Thyroid gland (tissue), 4 donors: ENCODE results near the gene KYAT1. TPM values are rescaled to one million over a fixed set of nuclear protein-coding genes. Genes with fewer than 3 reads are reported as not detected.
"Not testable (repeated sequence)": the region's sequence is repeated elsewhere in the genome, so short reads cannot be mapped to it uniquely, and the experiment has no call there.

Experiments
- DNase-seq, 2 donors: peaks; one replicate each; pipeline ENCODE4 v3.0.0-alpha.2; 2019
- H3K27ac ChIP-seq, 3 donors: fragments of 200-600 bp; sonication (generic); 1 replicate in 2 of 3; 2 replicates in 1 of 3; pipeline ENCODE4 v1.5.1; 2016 to 2019; ENCODE audit warnings: mild to moderate bottlenecking in 1 of 3, moderate library complexity in 1 of 3
- H3K27me3 ChIP-seq: fragments of 200-600 bp; sonication (generic); one replicate; pipeline ENCODE4 v1.5.1; 2019
- H3K36me3 ChIP-seq, 2 donors: fragments of 200-600 bp; sonication (generic); one replicate each; pipeline ENCODE4 v1.5.1; 2016 to 2019
- H3K4me1 ChIP-seq, 2 donors: fragments of 200-600 bp; sonication (generic); one replicate each; pipeline ENCODE4 v1.5.1; 2017 to 2019
- H3K4me3 ChIP-seq, 3 donors: fragments of 200-600 bp; sonication (generic); replicated peaks in 1 of 3; 1 replicate in 2 of 3; 2 replicates in 1 of 3; pipeline ENCODE4 v1.5.1; 2016; ENCODE audit warnings: mild to moderate bottlenecking in 1 of 3
- H3K9me3 ChIP-seq: fragments of 200-600 bp; sonication (generic); one replicate; pipeline ENCODE4 v1.5.1; 2017
- CTCF ChIP-seq, 6 experiments: fragments of 200-600 bp in 3 of 6; fragments of 450-650 bp in 3 of 6; sonication (generic) in 3 of 6; IDR thresholded peaks; one replicate each; pipeline ENCODE4 v1.5.1; 2016 to 2019; ENCODE audit warnings: antibody characterized with exemption in 6 of 6, mild to moderate bottlenecking in 2 of 6, inconsistent platforms in 1 of 6, moderate library complexity in 1 of 6
- POLR2A ChIP-seq, 2 donors: fragments of 450-650 bp; IDR thresholded peaks; one replicate each; pipeline ENCODE4 v1.6.1; 2017; ENCODE audit warnings: antibody characterized with exemption in 2 of 2, mild to moderate bottlenecking in 2 of 2, moderate library complexity in 1 of 2
- WGBS, 2 donors: methylation state at CpG; one replicate each; pipeline ENCODE4 v1.1.5; 2017; 5-methylcytosine and 5-hydroxymethylcytosine counted together
- intact Hi-C: fragments of 100-400 bp; cut with DNase I; formaldehyde crosslinking; loops from one replicate; pipeline ENCODE4 v1.15.1; 2023
- total RNA-seq, 4 donors: library from RNA; depleted of rRNA; stranded (reverse); fragments of >200 nt; gene quantifications; one replicate each; pipeline ENCODE4 v1.2.3, GENCODE V29; 2016

Gene KYAT1
- total RNA-seq, 4 donors from 2014 or later, result 5.8 to 12.6 (median 12.3) TPM

GRCh38 chr9:128800061-128800460 lies 81.7 kb downstream of the KYAT1 start:
- Histone ChIP-seq H3K27me3 (no peaks in the 10 kb centered on the region), H3K27ac (no peak overlapping the region), H3K4me1 (no peaks in the 10 kb centered on the region), H3K36me3 (peaks cover 40 to 63% of the 10 kb centered on the region in 2 donors), H3K9me3 (no peaks in the 10 kb centered on the region), H3K4me3 (no peak overlapping the region)
- TF ChIP-seq CTCF (IDR thresholded peaks at IDR 0.05) (no peak), POLR2A (IDR thresholded peaks at IDR 0.05) (no peak)
- intact Hi-C loops, result no loop called here
- 94 to 96% methylated on average over 7 of the region's 7 CpGs for WGBS, 2 donors
- DNase-seq, result no peak

- no peak for DNase-seq
- H3K27me3 ChIP-seq, result no peaks in the 10 kb centered on the region
- no peak for TF ChIP-seq CTCF (IDR thresholded peaks at IDR 0.05)
- TF ChIP-seq POLR2A (IDR thresholded peaks at IDR 0.05), result no peak
- no peak overlapping the region for H3K4me3 ChIP-seq
- H3K9me3 ChIP-seq, result no peaks in the 10 kb centered on the region
- no peaks in the 10 kb centered on the region for H3K4me1 ChIP-seq
- H3K36me3 ChIP-seq, result peaks cover 37 to 58% of the 10 kb centered on the region in 2 donors
- no peak overlapping the region for H3K27ac ChIP-seq
- 92 to 95% methylated on average over 8 of the region's 8 CpGs for WGBS, 2 donors
- intact Hi-C loops, result no loop called here
These were observed 82.9 kb downstream of the KYAT1 start for GRCh38 chr9:128798896-128799295.

DNA sequence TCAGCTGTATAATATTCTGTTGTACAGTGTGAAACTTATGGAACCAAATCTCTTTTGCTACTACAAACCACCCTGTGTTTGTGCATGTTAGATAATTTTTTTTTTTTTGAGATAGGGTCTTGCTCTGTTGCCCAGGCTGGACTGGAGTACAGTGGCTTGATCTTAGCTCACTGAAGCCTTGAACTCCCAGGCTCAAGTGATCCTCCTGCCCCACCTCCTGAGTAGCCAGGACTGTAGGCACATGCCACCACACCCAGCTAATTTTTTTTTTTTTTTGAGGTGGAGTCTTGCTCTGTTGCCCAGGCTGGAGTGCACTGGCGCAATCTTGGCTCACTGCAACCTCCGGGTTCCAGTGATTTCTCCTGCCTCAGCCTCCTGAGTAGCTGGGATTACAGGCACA lies 86.8 kb downstream of the KYAT1 start:
- H3K4me3 ChIP-seq, intact Hi-C loops, H3K9me3 ChIP-seq, DNase-seq, H3K4me1 ChIP-seq, H3K27me3 ChIP-seq, H3K27ac ChIP-seq: not testable (repeated sequence)
- 45 to 50% methylated on average over 2 of the region's 2 CpGs for WGBS, 2 donors
- peaks cover 48 to 59% of the 10 kb centered on the region in 2 donors for H3K36me3 ChIP-seq

GRCh38 chr9:128792978-128793686 lies 88.6 kb downstream of the KYAT1 start:
- no peaks in the 10 kb centered on the region for H3K27me3 ChIP-seq
- intact Hi-C loops, result no loop called here
- H3K9me3 ChIP-seq, result no peaks in the 10 kb centered on the region
- peaks cover 40 to 45% of the 10 kb centered on the region in 2 donors for H3K36me3 ChIP-seq
- WGBS, 2 donors, result 92 to 96% methylated on average over 8 of the region's 8 CpGs
- no peak overlapping the region for H3K4me3 ChIP-seq
- no peak for DNase-seq
- TF ChIP-seq CTCF (IDR thresholded peaks at IDR 0.05), result no peak
- no peak for TF ChIP-seq POLR2A (IDR thresholded peaks at IDR 0.05)
- no peak overlapping the region for H3K27ac ChIP-seq
- peaks cover 3% of the 10 kb centered on the region in 2 donors for H3K4me1 ChIP-seq

GRCh38 chr9:128792134-128792533 lies 89.6 kb downstream of the KYAT1 start:
- intact Hi-C loops, result no loop called here
- 91 to 99% methylated on average over 7 to 9 of the region's 9 CpGs for WGBS, 2 donors
- no peak overlapping the region for H3K27ac ChIP-seq
- no peak overlapping the region for H3K4me3 ChIP-seq
- DNase-seq, result no peak
- TF ChIP-seq POLR2A (IDR thresholded peaks at IDR 0.05) (no peak), CTCF (IDR thresholded peaks at IDR 0.05) (no peak)
- H3K27me3 ChIP-seq, result no peaks in the 10 kb centered on the region
- H3K4me1 ChIP-seq, result peaks cover 7 to 8% of the 10 kb centered on the region in 2 donors
- H3K36me3 ChIP-seq, result peaks cover 32 to 35% of the 10 kb centered on the region in 2 donors
- H3K9me3 ChIP-seq, result no peaks in the 10 kb centered on the region
